PC-9 (cell line): ENCODE measurements around the gene PLCL2.

Experiments
- CTCF ChIP-seq: fragments of 200-600 bp; sonication (generic); conservative IDR thresholded peaks from 2 replicates; pipeline ENCODE4 v1.6.1; 2017; ENCODE audit warnings: mixed run types, antibody characterized with exemption, mild to moderate bottlenecking, moderate library complexity
- EZH2 ChIP-seq: fragments of 200-600 bp; sonication (generic); IDR thresholded peaks from 2 replicates; pipeline ENCODE4 v1.8.0; 2017; ENCODE audit warnings: antibody characterized with exemption, low read depth

GRCh38 chr3:16904423-16905417, 20.0 kb downstream of the PLCL2 start:
- TF ChIP-seq EZH2 (no peak), CTCF (no peak)
